ENCODE data around the gene ALAS2. TPM values are rescaled to one million over a fixed set of nuclear protein-coding genes. Genes with fewer than 3 reads are reported as not detected.

Gene ALAS2
- total RNA-seq, 1 donor: not detected

DNA sequence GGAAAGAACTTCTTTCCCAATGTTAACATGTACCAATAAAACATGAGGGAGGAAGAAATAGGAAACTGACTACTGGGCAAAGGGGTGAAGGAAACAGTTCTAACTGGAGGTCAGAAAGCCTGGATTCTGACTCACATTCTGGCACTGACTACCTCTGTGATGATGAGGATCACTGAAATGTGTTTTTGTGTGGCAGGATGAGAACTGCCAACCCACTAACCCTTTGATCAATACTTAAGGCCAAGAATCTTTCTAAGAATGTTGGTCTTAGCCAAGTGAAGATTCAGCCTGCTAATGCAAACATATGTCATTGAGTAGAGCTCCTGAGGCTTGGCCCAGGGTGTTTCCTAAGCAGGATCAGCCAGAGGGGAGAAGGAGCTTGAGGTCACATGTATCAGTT is 4.6 kb downstream of the ALAS2 start:
- TF ChIP-seq, protein P1, sequence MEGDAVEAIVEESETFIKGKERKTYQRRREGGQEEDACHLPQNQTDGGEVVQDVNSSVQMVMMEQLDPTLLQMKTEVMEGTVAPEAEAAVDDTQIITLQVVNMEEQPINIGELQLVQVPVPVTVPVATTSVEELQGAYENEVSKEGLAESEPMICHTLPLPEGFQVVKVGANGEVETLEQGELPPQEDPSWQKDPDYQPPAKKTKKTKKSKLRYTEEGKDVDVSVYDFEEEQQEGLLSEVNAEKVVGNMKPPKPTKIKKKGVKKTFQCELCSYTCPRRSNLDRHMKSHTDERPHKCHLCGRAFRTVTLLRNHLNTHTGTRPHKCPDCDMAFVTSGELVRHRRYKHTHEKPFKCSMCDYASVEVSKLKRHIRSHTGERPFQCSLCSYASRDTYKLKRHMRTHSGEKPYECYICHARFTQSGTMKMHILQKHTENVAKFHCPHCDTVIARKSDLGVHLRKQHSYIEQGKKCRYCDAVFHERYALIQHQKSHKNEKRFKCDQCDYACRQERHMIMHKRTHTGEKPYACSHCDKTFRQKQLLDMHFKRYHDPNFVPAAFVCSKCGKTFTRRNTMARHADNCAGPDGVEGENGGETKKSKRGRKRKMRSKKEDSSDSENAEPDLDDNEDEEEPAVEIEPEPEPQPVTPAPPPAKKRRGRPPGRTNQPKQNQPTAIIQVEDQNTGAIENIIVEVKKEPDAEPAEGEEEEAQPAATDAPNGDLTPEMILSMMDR (IDR thresholded peaks at IDR 0.05; ENCODE audit: insufficient read depth, low read length): no peak
- H3K4me3 ChIP-seq (ENCODE audit: low read depth, low read length): no peak overlapping the region
- DNase-seq (ENCODE audit: low read depth): peak; percentile 33

DNA sequence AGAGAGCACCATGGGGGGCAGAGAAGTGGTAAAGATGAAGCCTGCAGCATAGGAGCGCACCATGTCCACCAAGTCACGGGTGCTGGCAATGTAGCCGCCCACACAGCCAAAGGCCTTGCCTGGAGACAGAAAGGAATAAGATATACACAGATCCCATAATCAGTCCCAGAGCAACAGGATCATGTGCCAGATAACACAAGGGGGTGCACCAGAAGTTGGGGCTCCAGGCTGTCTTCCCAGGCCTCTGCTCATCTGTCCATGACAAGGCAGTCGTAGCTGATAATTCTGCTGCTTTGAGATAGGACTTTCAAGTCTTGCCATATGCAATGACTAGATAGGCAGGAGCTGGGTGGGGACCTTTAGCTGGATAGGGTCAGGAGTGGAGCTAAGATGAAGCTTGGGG is 15.9 kb downstream of the ALAS2 start:
- TF ChIP-seq, protein P1 (IDR thresholded peaks at IDR 0.05; ENCODE audit: insufficient read depth, low read length): no peak
- no peak overlapping the region for H3K4me3 ChIP-seq (ENCODE audit: low read depth, low read length)
- no peak for DNase-seq (ENCODE audit: low read depth)

DNA sequence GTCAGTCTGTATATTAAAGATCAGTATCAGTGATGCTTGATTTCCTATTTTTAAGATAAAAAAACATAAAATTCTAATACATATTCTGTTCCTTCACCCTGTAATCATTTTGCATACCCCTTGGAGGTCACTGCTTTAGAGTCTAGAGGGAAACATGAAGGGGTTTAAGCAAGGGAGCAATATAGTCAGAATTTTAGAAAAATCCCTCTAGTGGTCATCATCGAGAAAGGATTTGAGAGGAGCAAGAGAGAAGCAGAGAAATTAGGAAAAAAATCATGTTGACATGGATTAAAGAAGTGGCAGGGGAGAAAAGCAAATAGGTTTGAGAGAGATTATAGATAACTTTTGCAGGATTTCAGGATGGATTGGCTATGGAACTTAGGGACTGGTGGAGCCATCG is 19.5 kb downstream of the ALAS2 start:
- TF ChIP-seq, protein P1 (IDR thresholded peaks at IDR 0.05; ENCODE audit: insufficient read depth, low read length): peak; percentile 51
- peak; percentile 10 for DNase-seq (ENCODE audit: low read depth)
- H3K4me3 ChIP-seq (ENCODE audit: low read depth, low read length): no peak overlapping the region

DNA sequence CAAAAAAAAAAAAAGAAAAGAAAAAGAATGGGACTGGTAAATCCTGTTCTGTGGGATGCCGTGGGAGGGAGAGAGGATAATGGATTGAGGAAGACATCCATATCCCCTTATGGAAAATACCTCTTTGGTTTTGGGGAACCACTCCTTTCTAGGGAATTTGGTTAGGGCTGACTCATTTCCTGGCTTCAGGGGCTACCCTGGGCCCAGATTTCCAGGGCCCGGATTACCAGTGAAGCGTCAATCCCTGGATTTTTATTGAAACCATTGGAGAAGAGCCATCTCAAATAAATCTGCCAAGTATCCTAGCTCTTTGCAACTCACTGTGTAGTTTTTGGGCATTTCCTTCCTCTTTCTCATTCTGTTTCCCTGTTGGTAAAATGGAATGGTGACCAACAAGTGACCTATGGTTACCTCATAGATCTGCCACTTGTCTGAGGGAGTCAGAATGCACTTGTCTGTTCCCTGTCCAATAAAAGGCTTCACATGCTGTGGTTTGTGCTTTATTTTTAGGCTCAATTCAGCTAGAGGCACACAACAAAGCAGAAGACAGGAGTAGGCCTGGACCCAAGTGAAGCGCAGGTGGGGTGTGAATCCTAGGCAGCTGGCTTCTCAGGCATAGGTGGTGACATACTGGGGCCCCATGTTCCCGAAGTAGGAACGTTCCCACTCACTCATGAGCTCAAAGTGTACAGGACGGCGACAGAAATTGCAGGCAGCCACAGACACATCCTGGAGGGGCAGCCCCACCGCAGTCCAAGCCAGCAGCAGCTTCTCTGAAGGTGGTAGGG is 22.0 kb downstream of the ALAS2 start:
- H3K4me3 ChIP-seq (ENCODE audit: low read depth, low read length): no peak overlapping the region
- TF ChIP-seq, protein P1 (IDR thresholded peaks at IDR 0.05; ENCODE audit: insufficient read depth, low read length): no peak
- DNase-seq (ENCODE audit: low read depth): peak; percentile 60

DNA sequence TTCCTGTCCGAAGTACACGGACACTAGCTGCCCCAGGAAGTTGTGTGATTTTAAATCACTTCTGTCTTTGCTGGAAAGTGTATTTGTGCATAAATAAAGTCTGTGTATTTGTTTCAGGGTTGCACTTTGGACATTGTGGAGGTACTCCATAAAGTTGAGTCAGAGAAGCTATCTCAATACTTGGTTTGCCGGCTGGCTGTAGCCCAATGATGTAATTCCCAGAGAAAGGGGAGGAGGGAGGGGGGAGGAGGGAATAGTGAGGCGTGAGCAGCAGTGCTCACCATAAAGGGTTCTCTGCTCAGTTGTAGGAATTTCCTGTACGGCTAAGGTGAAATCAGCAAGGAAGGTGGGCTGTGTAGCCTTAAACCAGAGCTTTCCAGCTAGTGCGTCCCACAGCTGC is 23.1 kb downstream of the ALAS2 start:
- TF ChIP-seq, protein P1 (IDR thresholded peaks at IDR 0.05; ENCODE audit: insufficient read depth, low read length): no peak
- DNase-seq (ENCODE audit: low read depth): peak; percentile 73
- no peak overlapping the region for H3K4me3 ChIP-seq (ENCODE audit: low read depth, low read length)

DNA sequence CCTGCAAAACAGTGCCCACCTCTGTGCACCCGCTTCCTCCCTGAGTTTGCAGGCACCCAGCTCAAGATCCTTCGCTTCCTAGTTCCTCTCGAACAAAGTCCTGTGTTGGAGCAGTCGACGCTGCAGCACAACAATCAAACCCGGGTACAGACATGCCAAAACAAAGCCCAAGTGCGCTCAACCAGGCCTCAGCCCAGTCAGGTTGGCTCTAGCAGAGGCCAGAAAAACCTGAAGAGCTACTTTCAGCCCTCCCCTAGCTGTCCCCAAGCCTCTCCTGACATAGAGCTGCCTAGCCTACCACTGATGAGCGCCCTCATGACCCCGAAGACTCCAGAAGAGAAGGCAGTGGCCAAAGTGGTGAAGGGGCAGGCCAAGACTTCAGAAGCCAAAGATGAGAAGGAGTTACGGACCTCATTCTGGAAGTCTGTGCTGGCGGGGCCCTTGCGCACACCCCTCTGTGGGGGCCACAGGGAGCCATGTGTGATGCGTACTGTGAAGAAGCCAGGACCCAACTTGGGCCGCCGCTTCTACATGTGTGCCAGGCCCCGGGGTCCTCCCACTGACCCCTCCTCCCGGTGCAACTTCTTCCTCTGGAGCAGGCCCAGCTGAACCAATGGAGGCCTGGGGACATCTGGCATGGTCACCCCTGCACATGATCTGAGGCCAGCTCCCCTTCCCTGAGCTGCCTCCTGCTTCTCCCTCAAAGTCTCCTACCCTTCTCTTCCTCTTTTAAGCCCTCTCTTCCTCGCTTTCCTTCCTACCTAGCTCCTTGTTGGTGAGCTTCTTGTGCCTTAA is 23.8 kb downstream of the ALAS2 start:
- TF ChIP-seq, protein P1 (IDR thresholded peaks at IDR 0.05; ENCODE audit: insufficient read depth, low read length): no peak
- H3K4me3 ChIP-seq (ENCODE audit: low read depth, low read length): no peak overlapping the region
- DNase-seq (ENCODE audit: low read depth): no peak
